Stimulated activated naive CD8-positive, alpha-beta T cell treated with anti-CD3 and anti-CD28 coated beads, Interleukin-15, Interleukin-2, amounts not matched to agents 100 ng/mL and 50 ng/mL, for 24 hours (primary cell): ENCODE data around the gene NPAS3.

Experiments
- H3K27ac Mint-ChIP-seq: one replicate; pipeline ENCODE4 v1.8.0; 2021; ENCODE audit warnings: mild to moderate bottlenecking, mixed read lengths
- H3K27me3 Mint-ChIP-seq: one replicate; pipeline ENCODE4 v1.8.0; 2021; ENCODE audit warnings: mixed read lengths
- H3K36me3 Mint-ChIP-seq: one replicate; pipeline ENCODE4 v1.8.0; 2021; ENCODE audit warnings: low read depth, mixed read lengths
- H3K4me1 Mint-ChIP-seq: one replicate; pipeline ENCODE4 v1.8.0; 2021; ENCODE audit warnings: low read depth, mixed read lengths
- H3K4me3 Mint-ChIP-seq: one replicate; pipeline ENCODE4 v1.8.0; 2021; ENCODE audit warnings: mild to moderate bottlenecking, mixed read lengths
- H3K9me3 Mint-ChIP-seq: one replicate; pipeline ENCODE4 v1.8.0; 2021; ENCODE audit warnings: mixed read lengths

NPAS3 gene

DNA sequence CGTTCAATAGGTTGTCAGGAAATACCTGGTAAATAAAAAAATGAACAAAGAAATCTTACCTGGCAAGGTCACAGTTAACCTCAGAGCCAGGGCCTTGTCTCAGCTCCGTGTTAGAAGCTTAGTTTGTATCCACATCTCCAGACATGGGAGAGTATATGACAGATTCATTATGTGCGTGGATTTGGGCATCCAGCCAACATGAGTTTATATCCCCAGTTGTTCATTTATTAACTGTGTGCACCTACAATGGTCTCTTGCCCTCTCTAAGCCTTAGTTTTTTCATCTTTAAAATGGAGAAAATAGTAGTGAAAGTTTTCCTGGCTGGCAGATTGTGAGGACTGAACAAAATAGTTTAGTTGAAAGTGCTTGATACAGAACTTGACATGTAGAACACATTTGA is 437.8 kb downstream of the NPAS3 start:
- Mint-ChIP-seq H3K36me3 (no peaks in the 10 kb centered on the region), H3K4me3 (no peak overlapping the region), H3K4me1 (no peaks in the 10 kb centered on the region), H3K27me3 (no peaks in the 10 kb centered on the region), H3K27ac (no peak overlapping the region), H3K9me3 (no peaks in the 10 kb centered on the region)

DNA sequence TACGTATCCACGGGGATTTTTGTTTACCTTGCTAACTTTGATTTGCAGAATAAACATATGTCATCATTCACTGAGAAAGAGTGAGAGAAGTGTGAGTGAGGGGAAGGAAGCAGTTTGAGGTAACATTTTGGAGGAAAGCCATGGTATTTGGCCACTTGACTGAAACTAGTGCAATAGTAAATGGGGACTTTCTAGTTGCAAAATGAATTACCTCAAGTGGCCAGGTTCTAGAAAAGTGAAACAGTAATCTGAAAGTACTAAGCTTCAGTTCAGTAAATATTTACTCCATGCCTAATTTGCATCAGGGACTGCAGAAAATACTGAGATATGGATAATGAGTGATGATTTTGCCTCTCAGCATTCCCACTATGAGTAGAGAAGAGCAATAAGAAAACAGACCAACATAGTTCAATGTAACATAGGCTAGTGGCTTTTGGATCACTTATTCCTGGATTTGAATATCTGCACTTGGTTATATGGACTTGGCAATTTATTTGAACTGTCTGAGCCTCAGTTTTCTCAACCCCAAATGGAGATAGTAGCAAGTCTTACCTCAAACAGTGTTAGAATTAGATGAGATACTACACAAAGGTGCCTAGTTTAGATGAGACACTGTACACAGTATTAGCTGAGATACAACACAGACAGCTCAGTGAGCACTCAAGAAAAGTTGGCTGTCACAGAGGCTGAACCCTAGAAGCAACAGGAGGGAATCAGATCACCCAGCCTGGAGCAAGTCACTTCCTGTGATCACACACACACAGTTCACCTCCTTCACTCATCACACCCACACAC is 439.1 kb downstream of the NPAS3 start:
- H3K4me1 Mint-ChIP-seq, result no peaks in the 10 kb centered on the region
- no peaks in the 10 kb centered on the region for H3K27me3 Mint-ChIP-seq
- H3K27ac Mint-ChIP-seq, result no peak overlapping the region
- H3K9me3 Mint-ChIP-seq, result no peaks in the 10 kb centered on the region
- H3K4me3 Mint-ChIP-seq, result no peak overlapping the region
- no peaks in the 10 kb centered on the region for H3K36me3 Mint-ChIP-seq

DNA sequence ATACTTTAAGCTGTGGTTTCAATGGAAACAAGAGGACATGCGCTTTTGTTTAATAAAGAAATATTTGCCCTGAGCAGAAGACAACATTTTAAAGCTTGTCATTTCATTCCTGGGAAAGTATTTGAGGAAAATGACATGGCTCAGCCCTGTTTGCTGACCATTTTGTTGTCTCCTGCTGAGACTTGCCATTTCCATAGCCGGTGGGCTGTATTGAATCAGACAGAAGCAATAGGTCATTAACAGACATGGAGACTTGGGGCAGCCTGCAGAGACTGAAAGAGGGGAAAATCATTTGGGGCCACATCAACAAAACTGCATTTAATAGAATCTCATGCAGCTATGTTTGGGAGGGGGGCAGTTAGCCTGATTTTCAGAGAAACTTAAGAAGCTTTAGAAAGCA is 443.0 kb downstream of the NPAS3 start:
- Mint-ChIP-seq H3K27me3 (no peaks in the 10 kb centered on the region), H3K4me3 (no peak overlapping the region), H3K36me3 (no peaks in the 10 kb centered on the region), H3K4me1 (no peaks in the 10 kb centered on the region), H3K27ac (no peak overlapping the region), H3K9me3 (no peaks in the 10 kb centered on the region)

DNA sequence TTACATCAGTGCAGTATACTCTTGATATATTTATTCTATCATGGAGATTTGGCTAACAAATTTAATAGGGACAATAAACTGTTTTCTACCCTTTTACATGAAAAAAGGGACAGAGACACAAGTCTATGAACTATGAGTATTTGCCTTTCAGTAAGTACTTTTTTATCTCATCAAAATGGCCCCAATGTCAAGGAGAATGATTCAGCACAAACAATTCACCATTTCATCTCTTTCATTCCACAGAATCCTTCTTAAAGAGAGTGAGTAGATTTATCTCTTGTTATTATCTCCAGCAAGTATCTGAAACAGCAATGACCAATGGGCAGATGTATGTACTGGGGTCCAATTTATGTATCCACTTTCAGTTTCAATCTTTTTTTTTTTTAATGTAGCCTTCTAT is 447.5 kb downstream of the NPAS3 start:
- Mint-ChIP-seq H3K27ac (no peak overlapping the region), H3K36me3 (no peaks in the 10 kb centered on the region)

DNA sequence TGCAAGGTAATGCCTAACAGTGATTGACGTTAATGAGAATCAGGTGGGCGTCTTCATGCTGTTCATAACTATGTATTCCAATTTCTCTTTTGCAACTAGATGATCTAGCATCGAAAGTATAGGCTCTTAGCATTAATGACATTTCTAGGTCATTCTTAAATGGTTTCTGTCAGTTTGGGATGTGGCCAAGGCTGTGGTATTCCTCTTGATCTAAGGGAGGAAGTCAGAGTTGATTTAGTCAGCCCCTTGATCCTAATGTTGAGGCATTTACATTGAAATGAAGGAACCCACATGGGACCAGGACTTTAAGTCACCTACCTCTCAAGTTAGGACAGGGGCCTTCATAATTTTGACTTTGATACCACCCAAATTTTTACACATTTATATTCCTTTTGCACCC is 448.1 kb downstream of the NPAS3 start:
- Mint-ChIP-seq H3K4me1 (no peaks in the 10 kb centered on the region), H3K9me3 (no peaks in the 10 kb centered on the region), H3K36me3 (no peaks in the 10 kb centered on the region), H3K4me3 (no peak overlapping the region), H3K27me3 (no peaks in the 10 kb centered on the region), H3K27ac (no peak overlapping the region)

More for the DNA sequence above, 447.5 kb downstream of the NPAS3 start:
- no peaks in the 10 kb centered on the region for H3K27me3 Mint-ChIP-seq
- H3K4me3 Mint-ChIP-seq, result no peak overlapping the region
- no peaks in the 10 kb centered on the region for H3K9me3 Mint-ChIP-seq
- no peaks in the 10 kb centered on the region for H3K4me1 Mint-ChIP-seq

DNA sequence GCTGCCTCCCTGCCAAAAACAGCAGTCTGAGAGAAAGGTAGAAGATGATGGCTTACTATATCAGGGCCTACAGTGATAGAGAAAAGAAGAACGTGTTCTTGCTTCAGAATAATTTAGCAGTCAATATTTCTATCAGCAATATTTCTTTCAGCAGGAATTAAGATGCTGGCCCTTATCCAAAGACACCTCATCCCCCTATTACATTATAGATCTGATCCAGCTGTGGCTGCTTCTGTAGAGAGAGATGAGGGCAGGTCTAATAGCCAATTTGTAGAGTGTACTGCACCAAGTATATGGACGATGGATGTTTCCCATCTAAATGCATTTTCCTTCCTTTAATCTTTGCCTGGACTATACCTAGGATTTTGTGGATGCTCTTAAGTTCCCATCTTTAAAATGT is 451.7 kb downstream of the NPAS3 start:
- Mint-ChIP-seq H3K4me3 (no peak overlapping the region), H3K27me3 (no peaks in the 10 kb centered on the region), H3K36me3 (no peaks in the 10 kb centered on the region), H3K9me3 (no peaks in the 10 kb centered on the region), H3K4me1 (no peaks in the 10 kb centered on the region), H3K27ac (no peak overlapping the region)

DNA sequence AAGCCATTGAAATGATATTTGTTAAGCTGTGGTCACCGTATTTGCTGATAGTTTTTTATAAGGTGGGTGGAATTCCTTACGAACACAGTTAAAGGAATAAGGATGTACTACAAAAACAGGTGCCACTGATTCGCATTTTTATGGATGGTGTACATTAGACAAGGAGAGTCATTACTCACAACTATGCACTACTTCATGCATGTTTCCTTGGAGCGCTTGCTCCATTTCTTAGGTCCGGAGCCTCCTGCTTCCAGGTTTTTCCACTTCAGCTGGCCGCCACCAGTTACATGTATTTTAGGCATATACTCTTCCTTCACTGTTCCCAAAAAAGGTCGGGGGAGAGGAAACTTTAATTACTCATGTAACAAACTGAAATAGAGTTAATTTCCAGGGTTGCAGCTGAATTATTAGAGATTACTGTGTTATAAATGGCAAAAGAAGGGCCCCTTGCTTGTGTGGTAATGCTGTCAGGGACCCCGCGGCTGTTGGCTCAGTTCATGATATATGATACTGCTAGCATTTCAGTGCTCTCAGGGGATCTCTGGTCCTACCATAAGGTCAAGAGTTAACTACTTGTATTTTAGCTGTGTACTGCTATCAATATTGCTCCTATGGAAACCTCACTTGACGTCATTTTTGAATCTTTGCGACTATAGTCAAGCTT is 454.7 kb downstream of the NPAS3 start:
- Mint-ChIP-seq H3K4me3 (no peak overlapping the region), H3K27me3 (no peaks in the 10 kb centered on the region), H3K4me1 (no peaks in the 10 kb centered on the region), H3K36me3 (no peaks in the 10 kb centered on the region), H3K9me3 (no peaks in the 10 kb centered on the region), H3K27ac (no peak overlapping the region)

DNA sequence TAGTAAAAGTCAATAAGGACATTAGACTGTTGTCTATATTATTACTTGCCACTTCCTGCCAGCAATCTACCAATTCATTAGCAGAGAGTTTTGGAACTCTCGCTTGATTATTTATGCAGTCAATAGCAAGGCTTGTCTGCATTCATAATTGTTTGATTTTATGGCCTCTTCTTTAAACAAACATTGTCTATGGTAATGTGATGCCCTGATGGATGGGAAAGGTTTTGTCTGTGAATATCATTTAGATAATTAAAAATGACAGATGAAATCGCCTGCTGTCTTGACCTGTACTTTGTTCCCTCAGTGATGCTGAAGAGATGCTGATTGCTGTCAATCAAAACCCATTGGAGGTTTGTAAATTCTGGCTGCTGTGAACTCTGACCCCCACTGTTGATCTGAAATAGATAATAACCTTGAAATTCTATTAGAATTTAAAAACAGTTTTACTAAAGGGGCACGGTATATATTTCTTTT is 455.3 kb downstream of the NPAS3 start:
- Mint-ChIP-seq H3K4me3 (no peak overlapping the region), H3K36me3 (no peaks in the 10 kb centered on the region), H3K4me1 (no peaks in the 10 kb centered on the region), H3K9me3 (no peaks in the 10 kb centered on the region), H3K27ac (no peak overlapping the region), H3K27me3 (no peaks in the 10 kb centered on the region)

DNA sequence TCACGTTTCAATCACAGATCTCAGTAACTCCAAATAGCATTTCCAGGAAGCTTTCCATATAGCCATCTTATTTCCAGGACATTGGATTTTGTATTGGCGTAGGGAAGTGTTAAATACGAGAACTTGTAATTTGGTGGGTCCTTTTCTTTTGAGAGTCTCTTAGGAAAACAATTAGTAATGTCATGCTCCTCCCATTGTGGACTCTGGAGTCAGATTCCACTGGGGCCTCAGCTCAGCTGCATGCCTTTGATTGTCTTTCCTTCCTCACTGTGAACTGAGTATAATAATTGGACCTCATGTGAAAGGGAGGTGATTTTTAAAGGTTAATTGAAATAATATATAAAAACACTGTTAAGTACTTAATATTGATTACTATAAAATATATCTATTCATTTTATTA is 462.6 kb downstream of the NPAS3 start:
- H3K9me3 Mint-ChIP-seq, result no peaks in the 10 kb centered on the region
- no peak overlapping the region for H3K4me3 Mint-ChIP-seq
- H3K36me3 Mint-ChIP-seq, result no peaks in the 10 kb centered on the region
- no peaks in the 10 kb centered on the region for H3K27me3 Mint-ChIP-seq
- H3K4me1 Mint-ChIP-seq, result no peaks in the 10 kb centered on the region
- H3K27ac Mint-ChIP-seq, result no peak overlapping the region

DNA sequence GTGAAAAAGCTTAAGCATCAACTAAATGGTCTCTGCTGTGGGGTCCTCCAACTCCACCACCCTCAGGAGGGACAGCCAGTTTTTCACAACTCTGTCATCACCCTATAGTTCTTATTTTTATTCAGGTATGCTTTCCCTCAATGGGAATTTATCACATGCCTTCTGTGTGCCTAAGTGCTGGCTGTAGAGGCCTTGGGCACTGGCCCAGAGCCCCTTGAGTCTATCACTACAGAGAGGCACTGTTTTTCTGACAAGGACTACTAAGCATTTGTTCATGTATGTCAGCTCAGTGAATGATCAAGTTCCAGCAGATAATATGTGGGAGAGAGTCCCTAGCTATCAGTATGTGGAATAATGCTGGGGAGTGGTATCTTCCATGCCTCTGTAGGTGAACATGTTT is 463.9 kb downstream of the NPAS3 start:
- Mint-ChIP-seq H3K4me1 (no peaks in the 10 kb centered on the region), H3K27me3 (no peaks in the 10 kb centered on the region), H3K36me3 (no peaks in the 10 kb centered on the region), H3K4me3 (no peak overlapping the region), H3K9me3 (no peaks in the 10 kb centered on the region), H3K27ac (no peak overlapping the region)

DNA sequence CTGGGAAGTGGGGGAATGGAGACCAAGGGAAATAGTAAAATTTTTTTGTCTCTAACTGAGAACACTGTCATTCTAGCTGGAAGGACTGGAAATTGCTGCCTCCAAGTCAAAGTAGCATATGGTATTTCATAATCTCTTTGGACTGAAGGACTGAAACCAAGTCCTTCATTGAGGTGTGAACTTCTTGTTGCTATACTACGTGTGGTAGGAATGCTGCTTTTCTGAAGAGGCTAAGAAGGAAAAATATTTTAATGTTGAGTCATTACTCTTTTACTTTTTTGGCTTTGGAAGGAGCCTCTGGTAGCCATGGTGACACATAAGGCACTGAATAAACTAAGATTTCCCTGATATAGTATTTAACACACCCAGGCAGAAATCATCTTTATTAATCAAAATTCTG is 465.4 kb downstream of the NPAS3 start:
- Mint-ChIP-seq H3K9me3 (no peaks in the 10 kb centered on the region), H3K36me3 (no peaks in the 10 kb centered on the region), H3K4me1 (no peaks in the 10 kb centered on the region), H3K27me3 (no peaks in the 10 kb centered on the region), H3K27ac (no peak overlapping the region), H3K4me3 (no peak overlapping the region)

DNA sequence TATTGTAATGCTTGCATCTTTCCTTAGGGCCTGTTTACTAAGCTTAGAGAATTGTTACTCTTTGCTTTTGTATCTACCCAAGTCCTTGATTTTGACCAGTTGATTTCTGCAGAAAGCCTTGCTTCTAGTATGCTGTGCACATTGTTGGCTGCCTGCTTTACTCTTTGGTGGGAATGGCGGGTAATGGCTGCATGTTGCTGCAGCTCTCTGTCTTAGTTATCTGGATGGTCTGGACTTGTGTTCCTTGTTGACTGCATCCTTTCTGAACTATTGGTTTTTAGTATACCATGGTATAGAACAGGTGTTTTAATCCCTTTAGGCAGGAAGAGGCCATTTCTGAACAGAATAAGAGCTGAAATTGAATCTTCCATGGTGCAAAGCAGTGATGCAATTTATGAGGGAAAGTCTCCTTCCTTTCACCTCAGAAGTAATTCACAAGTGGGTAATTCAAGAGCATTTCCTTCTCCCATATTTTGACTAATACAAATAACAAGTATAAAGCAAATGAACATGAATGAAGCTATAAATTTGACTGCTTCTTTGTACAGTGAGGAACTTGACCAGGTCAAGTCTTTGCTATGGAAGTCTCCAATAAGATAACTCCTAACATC is 466.4 kb downstream of the NPAS3 start:
- Mint-ChIP-seq H3K4me3 (no peak overlapping the region), H3K36me3 (no peaks in the 10 kb centered on the region), H3K4me1 (no peaks in the 10 kb centered on the region), H3K27ac (no peak overlapping the region), H3K9me3 (no peaks in the 10 kb centered on the region), H3K27me3 (no peaks in the 10 kb centered on the region)

DNA sequence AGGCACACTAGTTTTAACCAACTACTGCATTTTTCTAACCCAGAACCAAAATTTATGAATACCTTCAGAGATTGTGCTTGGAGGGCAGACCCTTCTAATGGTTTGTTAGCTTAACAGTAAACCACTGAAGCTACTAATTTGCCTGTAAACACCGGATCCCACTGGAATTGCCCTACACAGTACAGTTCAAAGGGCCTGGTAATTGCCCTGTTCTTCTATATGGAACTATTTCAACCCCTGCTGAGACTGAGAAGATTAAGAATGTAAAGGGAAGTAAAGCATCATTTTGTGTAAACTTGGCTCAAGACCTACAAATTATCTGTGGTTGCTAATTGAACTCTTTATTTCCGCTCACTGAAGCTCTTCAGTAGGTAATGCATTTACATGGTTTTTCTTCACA is 468.1 kb downstream of the NPAS3 start:
- H3K9me3 Mint-ChIP-seq, result no peaks in the 10 kb centered on the region
- no peaks in the 10 kb centered on the region for H3K27me3 Mint-ChIP-seq
- H3K27ac Mint-ChIP-seq, result no peak overlapping the region
- no peak overlapping the region for H3K4me3 Mint-ChIP-seq
- H3K36me3 Mint-ChIP-seq, result no peaks in the 10 kb centered on the region
- H3K4me1 Mint-ChIP-seq, result no peaks in the 10 kb centered on the region

DNA sequence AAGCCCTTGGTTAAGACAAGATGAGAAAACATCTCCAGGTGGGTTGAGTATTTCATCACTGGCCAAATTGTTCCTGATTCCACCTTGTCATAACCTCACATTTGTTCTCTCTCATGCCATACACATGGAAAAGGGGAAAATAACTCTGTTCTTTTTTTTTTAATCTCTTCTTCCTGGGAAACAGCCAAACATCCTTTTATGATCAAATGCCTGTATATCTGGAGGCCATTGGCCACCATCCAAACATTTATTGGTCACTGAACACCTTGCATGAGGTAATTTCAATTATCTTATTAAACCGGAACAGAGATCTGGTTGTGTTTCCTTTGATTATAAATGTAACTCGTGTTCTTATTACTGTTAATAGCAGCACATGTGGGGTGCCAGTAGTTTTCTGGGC is 469.6 kb downstream of the NPAS3 start:
- Mint-ChIP-seq H3K27ac (no peak overlapping the region), H3K36me3 (no peaks in the 10 kb centered on the region), H3K4me3 (no peak overlapping the region), H3K9me3 (no peaks in the 10 kb centered on the region), H3K27me3 (no peaks in the 10 kb centered on the region), H3K4me1 (no peaks in the 10 kb centered on the region)

DNA sequence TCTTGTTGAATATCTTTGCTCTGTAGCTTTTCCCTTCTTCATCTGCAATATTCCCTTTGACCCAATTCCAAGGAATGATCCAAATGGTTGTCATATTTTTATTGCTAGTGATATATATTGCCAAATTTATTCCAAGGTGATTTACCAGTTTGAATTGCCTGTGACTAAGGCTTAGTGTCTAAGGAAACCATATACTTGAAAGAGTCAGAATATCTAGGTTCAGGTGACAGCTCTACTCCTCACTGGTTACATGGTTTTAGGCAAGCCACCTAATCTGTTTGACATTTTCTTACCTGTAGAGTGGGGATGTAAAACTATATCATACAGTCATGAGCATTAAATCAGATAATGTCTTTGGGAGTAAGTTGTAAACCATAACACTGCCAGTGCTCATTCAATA is 473.8 kb downstream of the NPAS3 start:
- Mint-ChIP-seq H3K4me3 (no peak overlapping the region), H3K27me3 (no peaks in the 10 kb centered on the region), H3K9me3 (no peaks in the 10 kb centered on the region), H3K4me1 (no peaks in the 10 kb centered on the region), H3K27ac (no peak overlapping the region), H3K36me3 (no peaks in the 10 kb centered on the region)
